H9 (cell line): ENCODE data around the gene NPHP4. TPM values are rescaled to one million over a fixed set of nuclear protein-coding genes. Genes with fewer than 3 reads are reported as not detected.

Experiments used
- DNase-seq: peaks from one replicate; pipeline ENCODE4 v3.0.0-alpha.2; 2017
- H2AFZ ChIP-seq: one replicate; pipeline ENCODE4 v1.6.1; 2013; ENCODE audit warnings: mild to moderate bottlenecking, low read length, control low read depth, moderate library complexity
- H2AK5ac ChIP-seq: 2 replicates; pipeline ENCODE4 v1.6.1; 2013; ENCODE audit warnings: low read length, control low read depth, mixed read lengths; ENCODE audit not compliant: insufficient read length
- H2BK120ac ChIP-seq: one replicate; pipeline ENCODE4 v1.6.1; 2013; ENCODE audit warnings: low read depth, mild to moderate bottlenecking, low read length, control low read depth, inconsistent platforms; ENCODE audit not compliant: poor library complexity, severe bottlenecking
- H2BK12ac ChIP-seq: 2 replicates; pipeline ENCODE4 v1.6.1; 2013; ENCODE audit warnings: low read length, control low read depth, mixed read lengths, low read depth; ENCODE audit not compliant: insufficient read length
- H2BK15ac ChIP-seq: 2 replicates; pipeline ENCODE4 v1.6.1; 2013; ENCODE audit warnings: low read depth, low read length, control low read depth
- H2BK20ac ChIP-seq: one replicate; pipeline ENCODE4 v1.6.1; 2013; ENCODE audit warnings: low read depth, mild to moderate bottlenecking, low read length, control low read depth, inconsistent platforms; ENCODE audit not compliant: poor library complexity, severe bottlenecking
- H2BK5ac ChIP-seq: 2 replicates; pipeline ENCODE4 v1.6.1; 2013; ENCODE audit warnings: low read length, control low read depth, mixed read lengths; ENCODE audit not compliant: insufficient read length
- H3K14ac ChIP-seq: 2 replicates; pipeline ENCODE4 v1.6.1; 2013; ENCODE audit warnings: low read length, control low read depth; ENCODE audit not compliant: insufficient read depth
- H3K18ac ChIP-seq: 2 replicates; pipeline ENCODE4 v1.6.1; 2013; ENCODE audit warnings: low read depth, mild to moderate bottlenecking, mixed read lengths, low read length, control low read depth; ENCODE audit not compliant: insufficient read length
- H3K23ac ChIP-seq: 2 replicates; pipeline ENCODE4 v1.6.1; 2013; ENCODE audit warnings: low read length, control low read depth, mixed read lengths, low read depth; ENCODE audit not compliant: insufficient read length
- H3K23me2 ChIP-seq: 2 replicates; pipeline ENCODE4 v1.6.1; 2013; ENCODE audit warnings: low read depth, mild to moderate bottlenecking, mixed read lengths, low read length, control low read depth; ENCODE audit not compliant: insufficient read length, poor library complexity, severe bottlenecking
- H3K27ac ChIP-seq: 2 replicates; pipeline ENCODE4 v1.5.1; 2013; ENCODE audit warnings: low read length, control low read depth, mixed read lengths, low read depth; ENCODE audit not compliant: insufficient read length
- H3K27me3 ChIP-seq: 2 replicates; pipeline ENCODE4 v1.6.1; 2013; ENCODE audit warnings: low read length, control low read depth, inconsistent platforms; ENCODE audit not compliant: insufficient read depth
- H3K4ac ChIP-seq: 2 replicates; pipeline ENCODE4 v1.6.1; 2013; ENCODE audit warnings: low read depth, mild to moderate bottlenecking, control low read depth, inconsistent platforms, low read length, moderate library complexity
- H3K4me1 ChIP-seq: 2 replicates; pipeline ENCODE4 v1.6.1; 2013; ENCODE audit warnings: low read length, control low read depth, inconsistent platforms; ENCODE audit not compliant: insufficient read depth
- H3K4me2 ChIP-seq: 2 replicates; pipeline ENCODE4 v1.6.1; 2013; ENCODE audit warnings: low read length, control low read depth, mixed read lengths; ENCODE audit not compliant: insufficient read length, insufficient read depth
- H3K56ac ChIP-seq: 2 replicates; pipeline ENCODE4 v1.6.1; 2013; ENCODE audit warnings: low read depth, mild to moderate bottlenecking, mixed read lengths, low read length, control low read depth; ENCODE audit not compliant: insufficient read length
- H3K79me1 ChIP-seq: 2 replicates; pipeline ENCODE4 v1.6.1; 2013; ENCODE audit warnings: low read depth, mild to moderate bottlenecking, moderate library complexity, low read length, control low read depth, inconsistent platforms; ENCODE audit not compliant: insufficient read depth, poor library complexity, severe bottlenecking
- H3K79me2 ChIP-seq: 2 replicates; pipeline ENCODE4 v1.6.1; 2013; ENCODE audit warnings: low read length, control low read depth, inconsistent platforms; ENCODE audit not compliant: insufficient read depth
- H3K9ac ChIP-seq: 2 replicates; pipeline ENCODE4 v1.6.1; 2013; ENCODE audit warnings: low read length, control low read depth, mixed read lengths; ENCODE audit not compliant: insufficient read length; ENCODE audit errors: extremely low read depth
- H3K9me3 ChIP-seq: one replicate; pipeline ENCODE4 v1.6.1; 2013; ENCODE audit warnings: low read depth, low read length, inconsistent platforms; ENCODE audit not compliant: control insufficient read depth
- H3T11ph ChIP-seq: one replicate; pipeline ENCODE4 v1.6.1; 2013; ENCODE audit warnings: mild to moderate bottlenecking, low read length, control low read depth, inconsistent platforms
- H4K20me1 ChIP-seq: one replicate; pipeline ENCODE4 v1.6.1; 2013; ENCODE audit not compliant: control insufficient read depth, insufficient read length, insufficient read depth
- H4K5ac ChIP-seq: 2 replicates; pipeline ENCODE4 v1.6.1; 2013; ENCODE audit warnings: low read depth, mild to moderate bottlenecking, mixed read lengths, low read length, control low read depth; ENCODE audit not compliant: insufficient read length
- H4K8ac ChIP-seq: replicated peaks from 2 replicates; pipeline ENCODE4 v1.6.1; 2013; ENCODE audit warnings: low read length, control low read depth, mixed read lengths, low read depth; ENCODE audit not compliant: insufficient read length
- H4K91ac ChIP-seq: 2 replicates; pipeline ENCODE4 v1.6.1; 2013; ENCODE audit warnings: low read depth, mild to moderate bottlenecking, moderate library complexity, mixed read lengths, low read length, control low read depth; ENCODE audit not compliant: insufficient read length
- H3K27ac Mint-ChIP-seq, 3 experiments: 2 replicates in 2 of 3; 3 replicates in 1 of 3; pipeline ENCODE4 v1.8.0; 2020 to 2021; ENCODE audit warnings: mixed read lengths in 3 of 3, mild to moderate bottlenecking in 1 of 3, moderate library complexity in 1 of 3
- H3K27me3 Mint-ChIP-seq: 2 replicates; pipeline ENCODE4 v1.8.0; 2021; ENCODE audit warnings: low read depth, mild to moderate bottlenecking, moderate library complexity, mixed read lengths
- H3K36me3 Mint-ChIP-seq, 3 experiments: 2 replicates in 2 of 3; 3 replicates in 1 of 3; pipeline ENCODE4 v1.8.0; 2020 to 2021; ENCODE audit warnings: low read depth in 3 of 3, mixed read lengths in 3 of 3; ENCODE audit not compliant: insufficient read depth in 1 of 3
- H3K4me1 Mint-ChIP-seq, 2 experiments: 2 replicates each; pipeline ENCODE4 v1.8.0; 2020; ENCODE audit warnings: mixed read lengths in 2 of 2
- H3K4me3 Mint-ChIP-seq, 2 experiments: 2 replicates in 1 of 2; 3 replicates in 1 of 2; pipeline ENCODE4 v1.8.0; 2020 to 2021; ENCODE audit warnings: mild to moderate bottlenecking in 2 of 2, mixed read lengths in 2 of 2, moderate library complexity in 1 of 2
- H3K9me3 Mint-ChIP-seq, 2 experiments: 2 replicates in 1 of 2; 3 replicates in 1 of 2; pipeline ENCODE4 v1.8.0; 2020; ENCODE audit warnings: mild to moderate bottlenecking in 2 of 2, mixed read lengths in 2 of 2, moderate library complexity in 1 of 2
- WGBS: extraction: QIAGEN DNeasy Blood & Tissue Kit; methylation state at CpG from one replicate; pipeline ENCODE4 v1.1.7; 2013; ENCODE audit warnings: missing lambda C conversion rate, low lambda C conversion rate, mixed read lengths; ENCODE audit not compliant: insufficient read length; ENCODE audit errors: extremely low coverage; 5-methylcytosine and 5-hydroxymethylcytosine counted together
- total RNA-seq: library from RNA; stranded (reverse); gene quantifications from 2 replicates; pipeline ENCODE4 v1.2.1, GENCODE V29; 2021
- TF ChIP-seq, protein P1 (sequence below): fragments of 200-600 bp; sonication (generic); conservative IDR thresholded peaks from 3 replicates; pipeline ENCODE4 v1.8.0; 2021; ENCODE audit warnings: antibody characterized with exemption, mild to moderate bottlenecking

The NPHP4 gene
- total RNA-seq, 1 experiment from 2014 or later = 17.6 TPM

DNA sequence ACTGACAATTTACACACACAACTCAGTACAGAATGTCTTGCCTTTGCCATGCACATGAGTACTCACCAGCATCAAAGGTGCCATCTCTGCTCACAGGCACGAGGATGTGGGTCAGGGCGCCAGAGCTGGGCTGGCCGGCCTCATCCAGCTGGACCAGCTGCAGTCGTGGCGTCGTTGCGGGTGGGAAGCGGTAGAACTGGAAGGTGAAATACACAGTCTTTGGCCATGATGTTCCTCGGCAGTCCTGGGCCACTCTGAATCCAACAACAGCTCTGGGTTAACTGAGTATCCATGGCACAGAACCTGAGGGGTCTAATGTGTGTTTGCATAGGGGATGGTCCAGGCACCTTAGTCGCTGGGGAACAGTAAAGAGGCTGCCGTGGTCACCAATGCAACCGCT is 87.7 kb downstream of the NPHP4 start:
- no CpG with 5 or more reads among the region's 12 CpGs for WGBS
- no peak overlapping the region for H2AFZ ChIP-seq
- Mint-ChIP-seq H3K4me3 (no peak overlapping the region), H3K27me3 (no peaks in the 10 kb centered on the region; the same call in none of the 2 replicates), H3K4me1 (peaks cover 13% of the 10 kb centered on the region in 2 experiments), H3K36me3 (peaks cover 11 to 17% (median 12%) of the 10 kb centered on the region in 3 experiments), H3K27ac (no peak overlapping the region), H3K9me3 (no peaks in the 10 kb centered on the region)
- TF ChIP-seq, protein P1, sequence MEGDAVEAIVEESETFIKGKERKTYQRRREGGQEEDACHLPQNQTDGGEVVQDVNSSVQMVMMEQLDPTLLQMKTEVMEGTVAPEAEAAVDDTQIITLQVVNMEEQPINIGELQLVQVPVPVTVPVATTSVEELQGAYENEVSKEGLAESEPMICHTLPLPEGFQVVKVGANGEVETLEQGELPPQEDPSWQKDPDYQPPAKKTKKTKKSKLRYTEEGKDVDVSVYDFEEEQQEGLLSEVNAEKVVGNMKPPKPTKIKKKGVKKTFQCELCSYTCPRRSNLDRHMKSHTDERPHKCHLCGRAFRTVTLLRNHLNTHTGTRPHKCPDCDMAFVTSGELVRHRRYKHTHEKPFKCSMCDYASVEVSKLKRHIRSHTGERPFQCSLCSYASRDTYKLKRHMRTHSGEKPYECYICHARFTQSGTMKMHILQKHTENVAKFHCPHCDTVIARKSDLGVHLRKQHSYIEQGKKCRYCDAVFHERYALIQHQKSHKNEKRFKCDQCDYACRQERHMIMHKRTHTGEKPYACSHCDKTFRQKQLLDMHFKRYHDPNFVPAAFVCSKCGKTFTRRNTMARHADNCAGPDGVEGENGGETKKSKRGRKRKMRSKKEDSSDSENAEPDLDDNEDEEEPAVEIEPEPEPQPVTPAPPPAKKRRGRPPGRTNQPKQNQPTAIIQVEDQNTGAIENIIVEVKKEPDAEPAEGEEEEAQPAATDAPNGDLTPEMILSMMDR = no peak
- no peak overlapping the region for H4K91ac ChIP-seq
- no peak overlapping the region for H2BK120ac ChIP-seq
- H2BK20ac ChIP-seq = no peak overlapping the region
- H2BK5ac ChIP-seq = no peak overlapping the region
- no peak overlapping the region for H3K14ac ChIP-seq
- H4K8ac ChIP-seq = no peak overlapping the region
- peaks cover 5% of the 10 kb centered on the region; the same call in 1 of the 2 replicates for H3K4me1 ChIP-seq
- no peak overlapping the region for H3K18ac ChIP-seq
- no peaks in the 10 kb centered on the region for H3K27me3 ChIP-seq
- no peak overlapping the region for H2AK5ac ChIP-seq
- no peaks in the 10 kb centered on the region for H3K79me1 ChIP-seq
- H3K79me2 ChIP-seq = no peaks in the 10 kb centered on the region
- H3K9ac ChIP-seq = no peak overlapping the region
- DNase-seq = peak; percentile 19
- no peaks in the 10 kb centered on the region for H3K23me2 ChIP-seq
- no peaks in the 10 kb centered on the region for H3K9me3 ChIP-seq
- no peak overlapping the region for H3K27ac ChIP-seq
- no peak overlapping the region for H4K5ac ChIP-seq
- H3K23ac ChIP-seq = no peak overlapping the region
- no peak overlapping the region for H3K4me2 ChIP-seq
- no peak overlapping the region for H3K56ac ChIP-seq
- no peak overlapping the region for H3T11ph ChIP-seq
- H4K20me1 ChIP-seq = no peaks in the 10 kb centered on the region
- no peak overlapping the region for H2BK15ac ChIP-seq
- no peak overlapping the region for H3K4ac ChIP-seq
- H2BK12ac ChIP-seq = no peak overlapping the region
